Suprapubic skin (tissue), 4 donors: ENCODE measurements around the gene STYXL1. TPM values are rescaled to one million over a fixed set of nuclear protein-coding genes. Genes with fewer than 3 reads are reported as not detected.

Experiments
- DNase-seq, 2 donors: peaks; one replicate each; pipeline ENCODE4 v3.0.0-alpha.2; 2019; ENCODE audit warnings: low spot score in 2 of 2
- H3K27ac ChIP-seq: fragments of 200-600 bp; sonication (generic); one replicate; pipeline ENCODE4 v1.5.1; 2019
- H3K27me3 ChIP-seq: fragments of 200-600 bp; sonication (generic); one replicate; pipeline ENCODE4 v1.5.1; 2019
- H3K36me3 ChIP-seq: fragments of 200-600 bp; sonication (generic); one replicate; pipeline ENCODE4 v1.5.1; 2019
- H3K4me1 ChIP-seq: fragments of 200-600 bp; sonication (generic); one replicate; pipeline ENCODE4 v1.5.1; 2019
- H3K4me3 ChIP-seq: fragments of 200-600 bp; sonication (generic); one replicate; pipeline ENCODE4 v1.5.1; 2019; ENCODE audit warnings: mild to moderate bottlenecking
- H3K9me3 ChIP-seq: fragments of 200-600 bp; sonication (generic); one replicate; pipeline ENCODE4 v1.5.1; 2019
- EP300 ChIP-seq: sonication (generic); formaldehyde crosslinking; IDR thresholded peaks from one replicate; pipeline ENCODE4 v1.6.1; 2017; ENCODE audit warnings: antibody characterized with exemption
- POLR2A ChIP-seq, 2 donors: fragments of 450-650 bp; IDR thresholded peaks; one replicate each; pipeline ENCODE4 v1.6.1; 2017; ENCODE audit warnings: antibody characterized with exemption in 2 of 2, mild to moderate bottlenecking in 2 of 2, moderate library complexity in 2 of 2
- POLR2AphosphoS5 ChIP-seq, 3 donors: sonication (generic); formaldehyde crosslinking; IDR thresholded peaks; one replicate each; pipeline ENCODE4 v1.6.1; 2017; ENCODE audit warnings: antibody characterized with exemption in 3 of 3
- WGBS: methylation state at CpG from one replicate; pipeline ENCODE4 v1.1.5; 2018; 5-methylcytosine and 5-hydroxymethylcytosine counted together
- total RNA-seq, 4 donors: library from RNA; depleted of rRNA; stranded (reverse); fragments of >200 nt; gene quantifications; one replicate each; pipeline ENCODE4 v1.1.0, GENCODE V29; 2016
- TF ChIP-seq, protein P1 (sequence below), 2 donors: fragments of 200-600 bp in 1 of 2; fragments of 450-650 bp in 1 of 2; sonication (generic) in 1 of 2; IDR thresholded peaks; one replicate each; pipeline ENCODE4 v1.5.1; 2016 to 2019; ENCODE audit warnings: antibody characterized with exemption in 2 of 2, mild to moderate bottlenecking in 1 of 2, moderate library complexity in 1 of 2

The STYXL1 gene
- total RNA-seq, 4 donors from 2014 or later, result 8.8 to 59.5 (median 41.2) TPM

DNA sequence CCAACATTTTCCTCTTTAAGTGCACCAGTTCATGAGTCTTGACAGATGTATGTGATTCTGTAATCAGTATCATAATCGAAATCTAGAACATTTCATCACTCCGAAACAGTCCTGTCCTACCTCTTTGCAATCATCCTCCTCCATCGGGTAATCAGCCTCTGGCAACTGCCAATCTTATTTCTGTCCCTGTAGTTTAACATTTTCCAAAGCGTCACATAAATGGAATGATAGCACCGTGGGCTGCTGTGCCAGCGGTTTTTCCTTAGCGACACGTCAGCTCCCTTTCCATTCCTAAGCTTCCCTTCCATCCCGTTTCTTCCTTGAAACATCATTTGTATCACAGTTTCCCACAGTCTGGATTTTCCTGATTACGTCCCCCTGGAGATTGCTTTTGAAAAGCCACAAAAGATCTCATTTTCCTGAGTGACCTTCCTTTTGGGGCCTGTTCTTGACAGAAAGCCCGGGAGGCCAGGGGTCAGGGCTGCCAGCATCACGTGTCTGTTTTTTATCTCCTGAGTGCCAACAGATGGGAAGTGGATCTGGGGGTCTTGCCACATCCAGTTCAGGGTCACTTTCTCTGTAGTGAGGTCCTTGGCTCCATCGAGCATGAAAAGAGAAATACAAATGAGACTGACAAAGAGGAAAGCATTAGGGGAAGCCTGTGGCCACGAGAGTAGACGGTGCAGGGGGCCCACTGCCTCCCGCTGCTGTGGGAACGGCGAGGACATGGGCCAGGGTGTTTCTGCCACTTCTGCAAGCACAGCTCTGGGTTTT is 85.0 kb downstream of the STYXL1 start:
- WGBS, result 44% methylated on average over 18 of the region's 18 CpGs
- Histone ChIP-seq H3K9me3 (no peaks in the 10 kb centered on the region), H3K4me1 (peaks cover 41% of the 10 kb centered on the region)

DNA sequence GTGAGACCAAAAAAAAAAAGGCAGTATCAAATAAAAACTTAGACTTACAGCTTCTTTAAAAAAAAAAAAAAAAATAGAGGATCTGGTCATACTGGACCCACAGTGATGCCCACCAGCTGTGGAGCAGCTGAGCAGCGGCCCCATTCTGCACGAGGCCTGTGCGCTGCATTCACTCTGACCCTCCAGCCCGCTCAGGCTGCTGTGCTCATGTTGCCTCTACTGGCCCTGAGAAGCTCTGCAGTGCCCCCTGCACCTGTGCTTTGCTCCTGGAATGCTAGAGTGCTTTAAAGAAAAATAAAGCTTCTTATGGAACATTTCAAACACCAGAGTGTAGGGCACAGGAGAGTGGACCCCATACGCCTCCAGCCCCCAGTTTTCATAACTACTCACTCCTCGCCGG is 86.6 kb downstream of the STYXL1 start:
- no peak overlapping the region for H3K27ac ChIP-seq

More for the DNA sequence above, 85.0 kb downstream of the STYXL1 start:
- Histone ChIP-seq H3K27me3 (no peaks in the 10 kb centered on the region), H3K36me3 (peaks cover 19% of the 10 kb centered on the region), H3K4me3 (no peak overlapping the region), H3K27ac (peak overlapping the region; percentile 76)
- DNase-seq, result peak in 1 of 2 donors; percentile 73
- peak in 2 of 3 donors; percentile 36 to 75 for TF ChIP-seq POLR2AphosphoS5 (IDR thresholded peaks at IDR 0.05)
- TF ChIP-seq EP300, result no peak

DNA sequence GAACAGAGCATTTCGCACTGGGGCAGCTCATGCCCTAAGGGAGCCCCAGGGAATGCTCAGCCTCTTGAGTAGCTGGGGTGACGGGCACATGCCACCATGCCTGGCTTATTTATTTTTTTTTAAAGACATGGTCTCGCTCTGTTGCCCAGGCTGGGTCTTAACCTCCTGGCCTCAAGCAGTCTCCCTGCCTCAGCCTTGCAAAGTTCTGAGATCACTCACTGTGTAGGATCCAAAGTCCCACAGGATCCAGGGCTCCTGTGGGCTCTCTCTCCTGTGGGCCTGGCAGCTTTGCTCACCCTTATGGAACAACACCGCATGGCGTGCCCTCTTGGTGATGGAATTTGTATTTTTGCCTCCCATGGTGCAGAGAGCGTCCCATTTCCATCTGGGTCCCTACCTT is 87.4 kb downstream of the STYXL1 start:
- no peak overlapping the region for H3K27ac ChIP-seq
- no peak for DNase-seq
- H3K4me1 ChIP-seq, result peaks cover 22% of the 10 kb centered on the region
- WGBS, result 94% methylated on average over 6 of the region's 6 CpGs
- H3K36me3 ChIP-seq, result peaks cover 29% of the 10 kb centered on the region
- TF ChIP-seq POLR2AphosphoS5 (IDR thresholded peaks at IDR 0.05) (no peak), EP300 (no peak)
- no peaks in the 10 kb centered on the region for H3K27me3 ChIP-seq
- H3K9me3 ChIP-seq, result no peaks in the 10 kb centered on the region
- no peak overlapping the region for H3K4me3 ChIP-seq

More for the DNA sequence above, 86.6 kb downstream of the STYXL1 start:
- Histone ChIP-seq H3K27me3 (no peaks in the 10 kb centered on the region), H3K36me3 (peaks cover 26% of the 10 kb centered on the region), H3K4me1 (peaks cover 31% of the 10 kb centered on the region), H3K9me3 (no peaks in the 10 kb centered on the region), H3K4me3 (no peak overlapping the region)
- WGBS, result 96% methylated on average over 7 of the region's 7 CpGs
- no peak for DNase-seq
- TF ChIP-seq POLR2A (IDR thresholded peaks at IDR 0.05) (no peak), POLR2AphosphoS5 (IDR thresholded peaks at IDR 0.05) (no peak), EP300 (no peak)
- TF ChIP-seq, protein P1, sequence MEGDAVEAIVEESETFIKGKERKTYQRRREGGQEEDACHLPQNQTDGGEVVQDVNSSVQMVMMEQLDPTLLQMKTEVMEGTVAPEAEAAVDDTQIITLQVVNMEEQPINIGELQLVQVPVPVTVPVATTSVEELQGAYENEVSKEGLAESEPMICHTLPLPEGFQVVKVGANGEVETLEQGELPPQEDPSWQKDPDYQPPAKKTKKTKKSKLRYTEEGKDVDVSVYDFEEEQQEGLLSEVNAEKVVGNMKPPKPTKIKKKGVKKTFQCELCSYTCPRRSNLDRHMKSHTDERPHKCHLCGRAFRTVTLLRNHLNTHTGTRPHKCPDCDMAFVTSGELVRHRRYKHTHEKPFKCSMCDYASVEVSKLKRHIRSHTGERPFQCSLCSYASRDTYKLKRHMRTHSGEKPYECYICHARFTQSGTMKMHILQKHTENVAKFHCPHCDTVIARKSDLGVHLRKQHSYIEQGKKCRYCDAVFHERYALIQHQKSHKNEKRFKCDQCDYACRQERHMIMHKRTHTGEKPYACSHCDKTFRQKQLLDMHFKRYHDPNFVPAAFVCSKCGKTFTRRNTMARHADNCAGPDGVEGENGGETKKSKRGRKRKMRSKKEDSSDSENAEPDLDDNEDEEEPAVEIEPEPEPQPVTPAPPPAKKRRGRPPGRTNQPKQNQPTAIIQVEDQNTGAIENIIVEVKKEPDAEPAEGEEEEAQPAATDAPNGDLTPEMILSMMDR (IDR thresholded peaks at IDR 0.05), result no peak

DNA sequence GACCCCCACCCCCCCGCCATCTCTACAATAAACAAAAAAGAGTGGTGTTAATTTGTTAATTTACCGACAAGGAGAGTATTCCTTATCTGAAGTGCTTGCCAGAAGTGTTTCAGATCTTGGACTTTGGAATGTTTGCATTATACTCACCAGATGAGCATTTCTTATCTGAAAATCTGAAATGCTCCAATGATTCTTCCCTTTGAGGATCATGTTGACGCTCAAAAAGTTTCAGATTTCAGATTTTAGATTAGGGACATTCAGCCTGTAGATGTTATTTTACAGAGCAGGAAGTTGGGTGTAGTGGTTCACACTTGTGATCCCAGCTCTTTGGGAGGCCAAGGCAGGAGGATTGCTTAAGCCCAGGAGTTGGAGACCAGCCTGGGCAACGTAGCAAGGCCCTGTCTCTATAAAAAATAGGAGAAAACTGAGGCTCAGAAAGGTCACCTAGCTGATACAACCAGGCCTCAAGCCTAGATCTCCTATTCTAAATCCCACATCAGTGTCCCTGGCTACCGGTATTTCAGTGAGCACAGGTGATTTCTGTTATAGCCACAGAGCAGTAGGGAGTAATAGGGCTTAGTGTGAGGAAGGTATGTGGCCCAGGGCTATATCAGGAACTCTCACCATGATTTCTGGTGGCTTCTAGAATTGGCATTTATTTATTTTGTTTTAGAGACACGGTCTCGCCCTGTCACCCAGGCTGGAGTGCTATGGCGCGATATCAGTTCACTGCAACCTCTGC is 88.8 kb downstream of the STYXL1 start:
- no peak overlapping the region for H3K4me3 ChIP-seq
- WGBS, result 90% methylated on average over 9 of the region's 9 CpGs
- no peaks in the 10 kb centered on the region for H3K27me3 ChIP-seq
- peaks cover 43% of the 10 kb centered on the region for H3K36me3 ChIP-seq
- H3K4me1 ChIP-seq, result peaks cover 19% of the 10 kb centered on the region
- TF ChIP-seq POLR2AphosphoS5 (IDR thresholded peaks at IDR 0.05) (no peak), EP300 (no peak), POLR2A (IDR thresholded peaks at IDR 0.05) (no peak)
- TF ChIP-seq, protein P1 (IDR thresholded peaks at IDR 0.05), result no peak
- DNase-seq, result no peak
- H3K9me3 ChIP-seq, result no peaks in the 10 kb centered on the region
- H3K27ac ChIP-seq, result no peak overlapping the region

DNA sequence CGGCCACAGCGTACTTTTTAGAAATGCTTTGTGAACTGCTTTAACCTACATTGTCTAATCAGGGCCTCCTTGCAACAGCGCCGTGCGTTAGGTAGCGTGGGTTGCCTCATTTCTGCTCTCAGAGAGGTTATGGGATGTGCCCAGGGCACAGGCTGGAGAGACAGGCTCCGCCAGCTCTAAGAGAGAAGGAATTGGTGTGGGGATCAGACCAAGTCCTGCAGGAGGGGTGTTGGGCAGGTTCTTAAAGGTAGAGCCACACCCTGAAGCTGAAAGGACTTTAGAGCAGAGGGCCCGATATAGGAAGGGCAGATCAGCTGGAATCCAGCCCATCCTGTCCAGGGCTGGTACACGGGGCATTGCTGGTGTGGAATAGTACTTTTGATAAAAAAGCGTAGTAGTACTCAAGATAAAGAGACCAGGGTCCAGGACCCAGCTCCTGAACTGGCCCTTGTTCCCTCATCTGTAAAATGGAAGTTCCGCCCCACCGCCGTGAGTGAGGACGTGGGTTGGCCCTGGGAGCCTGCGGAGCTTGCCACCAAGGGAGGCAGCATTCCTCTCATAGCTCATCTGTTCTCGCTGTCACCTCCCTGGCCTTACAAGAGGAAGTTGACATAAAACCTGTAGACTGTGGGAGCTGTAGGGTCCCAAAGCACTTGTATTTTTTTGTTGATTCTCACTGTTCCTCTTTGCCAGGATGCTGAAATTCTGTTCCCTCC is 90.6 kb downstream of the STYXL1 start:
- WGBS, result 90% methylated on average over 16 of the region's 16 CpGs
- Histone ChIP-seq H3K9me3 (no peaks in the 10 kb centered on the region), H3K36me3 (peaks cover 47% of the 10 kb centered on the region), H3K27me3 (no peaks in the 10 kb centered on the region), H3K4me3 (no peak overlapping the region), H3K4me1 (peaks cover 3% of the 10 kb centered on the region), H3K27ac (no peak overlapping the region)
- no peak for TF ChIP-seq EP300
- TF ChIP-seq, protein P1 (IDR thresholded peaks at IDR 0.05), result no peak
- TF ChIP-seq POLR2AphosphoS5 (IDR thresholded peaks at IDR 0.05), result peak in 1 of 3 donors; percentile 12
- TF ChIP-seq POLR2A (IDR thresholded peaks at IDR 0.05), result no peak
- DNase-seq, result no peak
